GM23338 (cell line): ENCODE results near the gene BLACAT1.

ENCODE experiments used
- CTCF ChIP-seq, 2 experiments: fragments of 200-600 bp in 1 of 2; sonication (generic) in 1 of 2; conservative IDR thresholded peaks; 2 replicates each; pipeline versions ENCODE4 v1.5.1 to v1.6.1; 2016 to 2017; ENCODE audit warnings: antibody characterized with exemption in 2 of 2, low read depth in 2 of 2, mild to moderate bottlenecking in 2 of 2, moderate library complexity in 1 of 2
- ETS1 ChIP-seq: IDR thresholded peaks from 2 replicates; pipeline ENCODE4 v1.6.1; 2016; ENCODE audit warnings: antibody characterized with exemption
- EZH2phosphoT487 ChIP-seq: fragments of 200-600 bp; sonication (generic); IDR thresholded peaks from one replicate; pipeline ENCODE4 v1.8.1; 2018; ENCODE audit warnings: antibody characterized with exemption; ENCODE audit not compliant: unreplicated experiment

DNA sequence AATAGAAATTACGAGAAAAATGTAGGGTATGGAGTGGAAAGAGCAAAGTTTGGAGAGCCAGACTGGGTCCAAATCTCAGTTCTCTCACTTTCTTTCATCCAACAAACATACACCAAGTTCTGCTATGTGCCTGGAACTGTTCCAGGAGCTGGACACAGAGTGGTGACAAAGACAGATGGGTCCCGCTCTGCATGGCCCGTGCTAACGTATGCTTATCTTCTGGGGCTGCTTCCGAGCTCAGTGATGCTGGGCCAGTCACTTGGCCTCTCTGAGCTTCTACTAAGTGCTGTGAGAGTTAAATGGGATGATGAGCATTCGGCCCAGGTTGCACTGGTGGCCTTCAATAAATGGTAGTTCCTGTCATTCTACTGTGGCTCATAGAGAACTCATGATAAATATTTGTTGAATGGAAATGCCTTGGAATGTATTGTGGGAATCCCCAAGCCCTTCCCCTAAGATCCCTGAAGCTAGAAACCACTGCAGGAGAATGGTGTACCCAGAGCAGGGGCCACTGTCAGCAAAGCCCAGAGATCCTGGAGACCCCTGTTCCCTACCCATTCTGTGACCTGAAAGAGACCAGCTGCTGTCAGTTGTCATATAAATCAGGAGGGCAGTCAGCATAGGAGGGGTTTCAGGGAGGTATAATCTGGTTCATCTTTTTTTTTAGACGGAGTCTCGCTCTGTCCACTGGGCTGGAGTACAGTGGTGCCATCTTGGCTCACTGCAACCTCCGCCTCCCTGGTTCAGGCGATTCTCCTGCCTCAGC is 37.8 kb downstream of the BLACAT1 start:
- TF ChIP-seq CTCF (conservative IDR thresholded peaks at IDR 0.05; ENCODE audit: low read depth in 2 of 2) (no peak), EZH2phosphoT487 (no peak), ETS1 (no peak)
